Thyroid gland (tissue), 4 donors: ENCODE results near the gene FBXO31. TPM values are rescaled to one million over a fixed set of nuclear protein-coding genes. Genes with fewer than 3 reads are reported as not detected.

ENCODE experiments used
- DNase-seq, 2 donors: peaks; one replicate each; pipeline ENCODE4 v3.0.0-alpha.2; 2019
- H3K27ac ChIP-seq, 3 donors: fragments of 200-600 bp; sonication (generic); 1 replicate in 2 of 3; 2 replicates in 1 of 3; pipeline ENCODE4 v1.5.1; 2016 to 2019; ENCODE audit warnings: mild to moderate bottlenecking in 1 of 3, moderate library complexity in 1 of 3
- H3K27me3 ChIP-seq: fragments of 200-600 bp; sonication (generic); one replicate; pipeline ENCODE4 v1.5.1; 2019
- H3K36me3 ChIP-seq, 2 donors: fragments of 200-600 bp; sonication (generic); one replicate each; pipeline ENCODE4 v1.5.1; 2016 to 2019
- H3K4me1 ChIP-seq, 2 donors: fragments of 200-600 bp; sonication (generic); one replicate each; pipeline ENCODE4 v1.5.1; 2017 to 2019
- H3K4me3 ChIP-seq, 3 donors: fragments of 200-600 bp; sonication (generic); replicated peaks in 1 of 3; 1 replicate in 2 of 3; 2 replicates in 1 of 3; pipeline ENCODE4 v1.5.1; 2016; ENCODE audit warnings: mild to moderate bottlenecking in 1 of 3
- H3K9me3 ChIP-seq: fragments of 200-600 bp; sonication (generic); one replicate; pipeline ENCODE4 v1.5.1; 2017
- CTCF ChIP-seq, 6 experiments: fragments of 200-600 bp in 3 of 6; fragments of 450-650 bp in 3 of 6; sonication (generic) in 3 of 6; IDR thresholded peaks; one replicate each; pipeline ENCODE4 v1.5.1; 2016 to 2019; ENCODE audit warnings: antibody characterized with exemption in 6 of 6, mild to moderate bottlenecking in 2 of 6, inconsistent platforms in 1 of 6, moderate library complexity in 1 of 6
- POLR2A ChIP-seq, 2 donors: fragments of 450-650 bp; IDR thresholded peaks; one replicate each; pipeline ENCODE4 v1.6.1; 2017; ENCODE audit warnings: antibody characterized with exemption in 2 of 2, mild to moderate bottlenecking in 2 of 2, moderate library complexity in 1 of 2
- WGBS, 2 donors: methylation state at CpG; one replicate each; pipeline ENCODE4 v1.1.5; 2017; 5-methylcytosine and 5-hydroxymethylcytosine counted together
- intact Hi-C: fragments of 100-400 bp; cut with DNase I; formaldehyde crosslinking; loops from one replicate; pipeline ENCODE4 v1.15.1; 2023
- total RNA-seq, 4 donors: library from RNA; depleted of rRNA; stranded (reverse); fragments of >200 nt; gene quantifications; one replicate each; pipeline ENCODE4 v1.2.3, GENCODE V29; 2016

The FBXO31 gene
- total RNA-seq, 4 donors from 2014 or later, result 23.8 to 62.5 (median 54.9) TPM

GRCh38 chr16:87284183-87284582, 99.4 kb downstream of the FBXO31 start:
- Histone ChIP-seq H3K4me3 (no peak overlapping the region), H3K4me1 (no peaks in the 10 kb centered on the region), H3K27ac (no peak overlapping the region), H3K36me3 (no peaks in the 10 kb centered on the region), H3K9me3 (no peaks in the 10 kb centered on the region), H3K27me3 (no peaks in the 10 kb centered on the region)
- intact Hi-C loops, result no loop called here
- no peak for DNase-seq
- TF ChIP-seq CTCF (IDR thresholded peaks at IDR 0.05) (no peak), POLR2A (IDR thresholded peaks at IDR 0.05) (no peak)
- 94 to 100% methylated on average over 1 to 2 of the region's 2 CpGs for WGBS, 2 donors

DNA sequence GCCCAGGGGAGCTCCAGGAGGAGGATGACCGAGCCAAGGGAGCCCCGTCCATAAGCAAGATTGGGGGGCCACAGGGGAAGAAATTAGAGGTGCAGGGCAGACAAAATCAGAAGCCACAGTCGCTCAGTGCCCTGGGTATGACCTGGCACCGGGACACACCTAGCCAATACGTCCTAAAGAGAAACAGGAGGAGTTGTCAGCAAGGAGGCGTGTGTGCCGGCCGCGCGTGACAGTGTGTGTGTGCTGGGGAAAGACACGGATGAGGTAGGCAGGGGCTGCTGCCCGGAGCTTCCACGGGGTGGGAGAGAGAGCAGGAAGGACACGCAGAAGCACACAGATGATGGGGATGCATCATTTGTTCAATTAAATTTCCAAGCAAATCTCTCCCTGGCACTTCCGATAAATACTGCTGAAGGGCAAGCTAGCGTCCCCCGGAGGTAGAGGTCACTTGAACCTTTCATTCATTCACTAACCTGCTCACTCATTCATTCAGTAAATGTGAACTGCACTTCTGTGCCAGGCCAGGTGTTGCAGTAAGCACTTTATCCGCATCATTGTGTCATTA, 104.4 kb downstream of the FBXO31 start:
- DNase-seq, result no peak
- Histone ChIP-seq H3K27ac (no peak overlapping the region), H3K27me3 (no peaks in the 10 kb centered on the region), H3K36me3 (no peaks in the 10 kb centered on the region), H3K4me1 (peaks cover 0 to 3% of the 10 kb centered on the region in 2 donors), H3K4me3 (no peak overlapping the region), H3K9me3 (no peaks in the 10 kb centered on the region)
- intact Hi-C loops, result loop anchor here (5.0 kb wide), 1 partner anchor 717 kb away; no protein-coding TSS in a partner anchor
- TF ChIP-seq POLR2A (IDR thresholded peaks at IDR 0.05) (no peak), CTCF (IDR thresholded peaks at IDR 0.05) (no peak)
- WGBS, 2 donors, result 65 to 67% methylated on average over 18 of the region's 18 CpGs

GRCh38 chr16:87278191-87279093, 105.1 kb downstream of the FBXO31 start:
- intact Hi-C loops, result loop anchor here (5.0 kb wide), 1 partner anchor 716 kb away; no protein-coding TSS in a partner anchor
- peak; percentile 59 to 62 for DNase-seq

More at GRCh38 chr16:87278191-87279093, 105.1 kb downstream of the FBXO31 start:
- H3K9me3 ChIP-seq, result no peaks in the 10 kb centered on the region
- no peak overlapping the region for H3K27ac ChIP-seq
- H3K4me3 ChIP-seq, result no peak overlapping the region
- H3K4me1 ChIP-seq, result peaks cover 0 to 3% of the 10 kb centered on the region in 2 donors
- TF ChIP-seq POLR2A (IDR thresholded peaks at IDR 0.05), result no peak
- TF ChIP-seq CTCF (IDR thresholded peaks at IDR 0.05), result peak in 5 of 6 experiments; percentile 43 to 83 (median 55)
- H3K27me3 ChIP-seq, result no peaks in the 10 kb centered on the region
- no peaks in the 10 kb centered on the region for H3K36me3 ChIP-seq
- WGBS, 2 donors, result 30 to 59% methylated on average over 24 to 34 of the region's 38 CpGs

Other genes with a start within 250 kb of the FBXO31 start
- 1 to 10 TPM in 1 of 4 donors, under 1 TPM in 2, not detected in 1; 0.54 to 1.3 (median 0.54) TPM for gene C16orf95, start 66.4 kb downstream of the FBXO31 start, total RNA-seq
- gene MAP1LC3B, start 8.6 kb upstream of the FBXO31 start, total RNA-seq, result 10 to 100 TPM; 51.8 to 84.3 (median 67.3) TPM
- 10 to 100 TPM; 23.0 to 70.0 (median 27.6) TPM for gene ZCCHC14, start 109.2 kb upstream of the FBXO31 start, total RNA-seq
- 1 to 10 TPM in 1 of 4 donors, under 1 TPM in 2, not detected in 1; 0.22 to 1.1 (median 0.29) TPM for gene JPH3, start 218.7 kb upstream of the FBXO31 start, total RNA-seq